Measurements from ENCODE around the gene NUMBL. TPM values are rescaled to one million over a fixed set of nuclear protein-coding genes. Genes with fewer than 3 reads are reported as not detected.
"Not testable (repeated sequence)": the region's sequence is repeated elsewhere in the genome, so short reads cannot be mapped to it uniquely, and the experiment has no call there.

The NUMBL gene
- total RNA-seq, 1 experiment from 2014 or later: 33.8 TPM

DNA sequence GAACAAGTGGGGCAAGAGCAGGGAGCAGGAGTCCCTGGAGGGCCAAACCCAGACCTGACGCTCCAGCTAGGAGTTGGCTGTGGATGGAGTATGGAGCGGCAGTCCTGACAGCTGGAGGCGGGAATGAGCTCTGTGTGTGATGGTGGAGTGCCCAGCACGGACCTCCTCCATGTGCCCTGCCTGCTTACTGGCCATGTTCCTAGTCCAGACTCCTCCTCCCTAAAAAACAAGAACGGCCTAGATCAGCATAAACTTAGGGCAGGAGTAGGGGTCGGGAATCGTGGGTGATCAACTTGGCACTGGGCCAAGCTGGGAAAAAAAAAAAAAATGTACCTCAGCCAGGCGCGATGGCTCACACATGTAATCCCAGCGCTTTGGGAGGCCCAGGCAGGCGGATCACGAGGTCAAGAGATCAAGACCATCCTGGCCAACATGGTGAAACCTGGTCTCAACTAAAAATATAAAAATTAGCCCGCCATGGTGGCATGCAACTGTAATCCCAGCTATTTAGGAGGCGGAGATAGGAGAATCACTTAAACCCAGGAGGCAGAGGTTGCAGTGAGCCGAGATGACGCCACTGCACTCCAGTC, 59.8 kb downstream of the NUMBL start:
- Histone ChIP-seq H3K36me3 (ENCODE audit: insufficient read depth, low read length) (no peaks in the 10 kb centered on the region), H3K9me2 (replicated peaks; ENCODE audit: insufficient read depth, low read length) (no peaks in the 10 kb centered on the region), H3K9ac (ENCODE audit: low read length) (no peak overlapping the region), H3K4me3 (ENCODE audit: low read length) (no peak overlapping the region), H3K9me3 (ENCODE audit: low read length) (no peaks in the 10 kb centered on the region), H2AFZ (ENCODE audit: low read length) (no peak overlapping the region), H3K27ac (ENCODE audit: low read length) (no peak overlapping the region), H3K4me1 (ENCODE audit: low read length) (no peaks in the 10 kb centered on the region), H3K4me2 (ENCODE audit: low read depth, low read length, poor library complexity, severe bottlenecking) (no peak overlapping the region), H3K79me2 (ENCODE audit: low read length) (no peaks in the 10 kb centered on the region), H4K20me1 (ENCODE audit: insufficient read depth, low read depth, low read length) (no peaks in the 10 kb centered on the region), H3K27me3 (ENCODE audit: low read length) (no peaks in the 10 kb centered on the region)
- DNase-seq: no peak

DNA sequence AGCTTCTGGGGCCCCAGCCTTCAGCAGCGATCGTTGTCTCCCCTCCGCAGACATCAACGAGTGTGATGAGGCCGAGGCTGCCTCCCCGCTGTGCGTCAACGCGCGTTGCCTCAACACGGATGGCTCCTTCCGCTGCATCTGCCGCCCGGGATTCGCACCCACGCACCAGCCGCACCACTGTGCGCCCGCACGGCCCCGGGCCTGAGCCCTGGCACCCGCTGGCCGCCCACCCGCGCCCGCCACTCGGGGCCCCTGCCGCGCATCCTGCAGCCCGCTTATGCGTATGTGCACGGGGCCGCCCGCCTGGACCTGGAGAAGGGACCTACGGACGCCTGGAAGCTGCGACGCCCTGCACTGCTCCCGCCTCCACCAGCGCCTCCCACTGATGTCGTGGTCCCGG, 61.1 kb downstream of the NUMBL start:
- no peak for DNase-seq
- Histone ChIP-seq H3K27me3 (ENCODE audit: low read length) (no peaks in the 10 kb centered on the region), H3K4me1 (ENCODE audit: low read length) (no peaks in the 10 kb centered on the region), H3K4me3 (ENCODE audit: low read length) (no peak overlapping the region), H3K9ac (ENCODE audit: low read length) (no peak overlapping the region), H3K79me2 (ENCODE audit: low read length) (no peaks in the 10 kb centered on the region), H2AFZ (ENCODE audit: low read length) (no peak overlapping the region), H4K20me1 (ENCODE audit: insufficient read depth, low read depth, low read length) (no peaks in the 10 kb centered on the region), H3K9me2 (replicated peaks; ENCODE audit: insufficient read depth, low read length) (no peaks in the 10 kb centered on the region), H3K36me3 (ENCODE audit: insufficient read depth, low read length) (no peaks in the 10 kb centered on the region), H3K4me2 (ENCODE audit: low read depth, low read length, poor library complexity, severe bottlenecking) (no peak overlapping the region), H3K27ac (ENCODE audit: low read length) (no peak overlapping the region), H3K9me3 (ENCODE audit: low read length) (no peaks in the 10 kb centered on the region)

DNA sequence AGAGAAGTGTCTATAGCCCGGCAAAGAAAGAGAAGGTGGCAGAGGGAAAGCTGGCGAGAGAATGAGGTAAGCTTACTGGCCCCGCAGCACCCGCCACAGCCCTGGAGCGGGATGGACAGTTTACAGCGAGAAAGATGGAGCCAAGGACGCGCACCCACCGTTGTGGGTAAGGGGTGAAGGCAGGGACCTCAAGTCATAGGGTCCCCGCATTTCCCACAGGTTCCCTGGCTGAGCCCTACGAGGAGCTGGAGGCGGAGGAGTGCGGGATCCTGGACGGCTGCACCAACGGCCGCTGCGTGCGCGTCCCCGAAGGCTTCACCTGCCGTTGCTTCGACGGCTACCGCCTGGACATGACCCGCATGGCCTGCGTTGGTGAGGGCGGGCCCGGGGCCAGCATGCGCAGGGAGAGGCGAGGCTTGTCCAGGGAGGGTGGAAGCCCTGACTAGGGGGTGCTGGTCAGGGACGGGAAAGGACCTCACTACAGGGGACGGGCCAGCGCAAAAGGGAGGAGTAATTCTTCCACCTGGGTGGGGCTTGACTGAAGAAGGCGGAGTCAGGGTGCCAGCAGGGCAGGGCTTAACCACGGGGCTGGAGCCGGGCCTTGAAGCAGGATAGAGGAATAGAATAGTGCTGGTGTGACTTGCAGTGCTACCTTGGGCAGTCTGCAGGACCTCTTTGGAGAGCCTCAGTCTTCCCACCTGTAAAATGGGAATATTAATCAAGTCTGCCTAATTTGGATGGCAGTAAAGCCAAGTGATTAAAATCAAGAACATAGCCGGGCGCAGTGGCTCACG, 62.8 kb downstream of the NUMBL start:
- no peak for DNase-seq
- H3K27me3 ChIP-seq (ENCODE audit: low read length): no peaks in the 10 kb centered on the region
- no peaks in the 10 kb centered on the region for H3K9me3 ChIP-seq (ENCODE audit: low read length)
- no peaks in the 10 kb centered on the region; the same call in 1 of the 2 replicates for H3K4me1 ChIP-seq (ENCODE audit: low read length)
- H3K36me3 ChIP-seq (ENCODE audit: insufficient read depth, low read length): no peaks in the 10 kb centered on the region
- no peak overlapping the region for H3K4me2 ChIP-seq (ENCODE audit: low read depth, low read length, poor library complexity, severe bottlenecking)
- H2AFZ ChIP-seq (ENCODE audit: low read length): no peak overlapping the region
- H3K79me2 ChIP-seq (ENCODE audit: low read length): no peaks in the 10 kb centered on the region
- no peaks in the 10 kb centered on the region for H4K20me1 ChIP-seq (ENCODE audit: insufficient read depth, low read depth, low read length)
- no peak overlapping the region for H3K9ac ChIP-seq (ENCODE audit: low read length)
- no peak overlapping the region for H3K4me3 ChIP-seq (ENCODE audit: low read length)
- H3K27ac ChIP-seq (ENCODE audit: low read length): no peak overlapping the region
- H3K9me2 ChIP-seq (replicated peaks; ENCODE audit: insufficient read depth, low read length): no peaks in the 10 kb centered on the region

DNA sequence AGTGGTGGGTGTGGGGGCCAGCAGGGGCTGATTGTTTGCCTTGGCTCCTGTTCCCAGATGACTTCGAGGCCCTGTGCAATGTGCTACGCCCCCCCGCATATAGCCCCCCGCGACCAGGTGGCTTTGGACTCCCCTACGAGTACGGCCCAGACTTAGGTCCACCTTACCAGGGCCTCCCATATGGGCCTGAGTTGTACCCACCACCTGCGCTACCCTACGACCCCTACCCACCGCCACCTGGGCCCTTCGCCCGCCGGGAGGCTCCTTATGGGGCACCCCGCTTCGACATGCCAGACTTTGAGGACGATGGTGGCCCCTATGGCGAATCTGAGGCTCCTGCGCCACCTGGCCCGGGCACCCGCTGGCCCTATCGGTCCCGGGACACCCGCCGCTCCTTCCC, 63.5 kb downstream of the NUMBL start:
- no peaks in the 10 kb centered on the region for H4K20me1 ChIP-seq (ENCODE audit: insufficient read depth, low read depth, low read length)
- H3K4me1 ChIP-seq (ENCODE audit: low read length): no peaks in the 10 kb centered on the region; the same call in 1 of the 2 replicates
- H3K27ac ChIP-seq (ENCODE audit: low read length): no peak overlapping the region
- no peaks in the 10 kb centered on the region for H3K9me3 ChIP-seq (ENCODE audit: low read length)
- no peak for DNase-seq
- no peak overlapping the region for H3K4me3 ChIP-seq (ENCODE audit: low read length)
- H3K4me2 ChIP-seq (ENCODE audit: low read depth, low read length, poor library complexity, severe bottlenecking): no peak overlapping the region
- no peak overlapping the region for H2AFZ ChIP-seq (ENCODE audit: low read length)
- H3K27me3 ChIP-seq (ENCODE audit: low read length): no peaks in the 10 kb centered on the region
- H3K36me3 ChIP-seq (ENCODE audit: insufficient read depth, low read length): no peaks in the 10 kb centered on the region
- no peaks in the 10 kb centered on the region for H3K9me2 ChIP-seq (replicated peaks; ENCODE audit: insufficient read depth, low read length)
- no peaks in the 10 kb centered on the region for H3K79me2 ChIP-seq (ENCODE audit: low read length)
- H3K9ac ChIP-seq (ENCODE audit: low read length): no peak overlapping the region

DNA sequence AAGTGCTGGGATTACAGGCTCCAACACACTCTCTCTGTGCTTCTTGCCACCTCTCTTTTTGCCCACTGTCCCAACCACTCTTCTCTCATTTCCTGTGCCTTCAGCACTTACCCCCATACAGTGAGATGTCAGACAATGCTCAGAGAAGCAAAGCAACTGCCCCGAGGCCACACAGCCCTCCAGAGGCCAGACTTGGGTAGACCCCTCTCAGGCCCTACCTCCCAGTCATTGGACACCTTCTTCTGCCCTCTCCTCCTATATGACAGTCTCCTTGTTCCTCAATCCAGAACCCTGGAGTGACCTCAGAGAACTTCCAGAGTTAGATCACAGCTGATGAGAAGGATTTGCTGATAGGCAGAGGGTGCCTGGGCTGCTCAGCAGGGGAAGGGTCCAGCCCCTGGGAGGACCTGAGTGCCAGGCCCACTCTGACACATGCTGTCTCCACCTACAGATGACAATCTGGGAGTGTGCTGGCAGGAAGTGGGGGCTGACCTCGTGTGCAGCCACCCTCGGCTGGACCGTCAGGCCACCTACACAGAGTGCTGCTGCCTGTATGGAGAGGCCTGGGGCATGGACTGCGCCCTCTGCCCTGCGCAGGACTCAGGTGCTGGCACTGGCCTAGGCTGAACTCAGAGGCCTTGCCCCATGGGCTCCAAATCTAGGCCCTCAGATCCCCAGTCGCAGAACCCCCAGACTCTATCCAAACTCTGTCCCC, 64.9 kb downstream of the NUMBL start:
- Histone ChIP-seq H3K4me1 (ENCODE audit: low read length) (no peaks in the 10 kb centered on the region; the same call in 1 of the 2 replicates), H2AFZ (ENCODE audit: low read length) (no peak overlapping the region), H3K79me2 (ENCODE audit: low read length) (no peaks in the 10 kb centered on the region), H3K27me3 (ENCODE audit: low read length) (no peaks in the 10 kb centered on the region), H3K9me2 (replicated peaks; ENCODE audit: insufficient read depth, low read length) (no peaks in the 10 kb centered on the region), H3K9ac (ENCODE audit: low read length) (no peak overlapping the region), H3K4me3 (ENCODE audit: low read length) (no peak overlapping the region), H4K20me1 (ENCODE audit: insufficient read depth, low read depth, low read length) (no peaks in the 10 kb centered on the region), H3K27ac (ENCODE audit: low read length) (no peak overlapping the region), H3K9me3 (ENCODE audit: low read length) (no peaks in the 10 kb centered on the region), H3K36me3 (ENCODE audit: insufficient read depth, low read length) (no peaks in the 10 kb centered on the region), H3K4me2 (ENCODE audit: low read depth, low read length, poor library complexity, severe bottlenecking) (no peak overlapping the region)
- DNase-seq: no peak

DNA sequence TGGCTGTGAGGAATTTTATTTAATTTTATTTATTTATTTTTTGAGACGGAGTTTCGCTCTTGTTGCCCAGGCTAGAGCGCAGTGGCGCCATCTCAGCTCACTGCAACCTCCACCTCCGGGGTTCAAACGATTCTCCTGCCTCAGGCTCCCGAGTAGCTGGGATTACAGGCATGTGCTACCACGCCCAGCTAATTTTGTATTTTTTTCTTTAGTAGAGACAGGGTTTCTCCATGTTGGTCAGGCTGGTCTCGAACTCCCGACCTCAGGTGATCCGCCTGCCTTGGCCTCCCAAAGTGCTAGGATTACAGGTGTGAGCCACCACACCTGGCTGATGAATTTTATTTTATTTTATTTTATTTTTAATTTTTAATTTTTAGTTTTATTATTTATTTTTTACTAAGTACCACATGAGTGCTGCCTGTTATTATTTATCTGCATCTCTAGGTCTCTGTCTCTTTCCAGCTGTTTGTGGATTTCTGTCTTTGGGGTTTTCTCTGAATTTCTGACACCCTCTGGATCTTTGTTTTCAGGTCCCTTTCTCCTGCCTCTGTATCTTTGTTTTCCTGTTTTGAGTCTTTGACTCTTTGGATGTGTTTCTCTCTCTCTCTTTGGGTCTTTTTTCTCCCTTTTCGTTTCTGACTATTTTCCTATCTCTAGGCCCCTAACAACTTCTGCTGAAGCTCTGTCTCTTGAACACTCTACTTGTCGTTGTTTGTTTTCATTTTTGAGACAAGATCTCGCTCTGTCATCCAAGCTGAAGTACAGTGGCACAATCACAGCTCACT, 65.9 kb downstream of the NUMBL start:
- not testable (repeated sequence) for H3K27me3 ChIP-seq (ENCODE audit: low read length); DNase-seq; H3K4me3 ChIP-seq (ENCODE audit: low read length); H3K79me2 ChIP-seq (ENCODE audit: low read length); H3K4me1 ChIP-seq (ENCODE audit: low read length); H3K4me2 ChIP-seq (ENCODE audit: low read depth, low read length, poor library complexity, severe bottlenecking); H4K20me1 ChIP-seq (ENCODE audit: insufficient read depth, low read depth, low read length); H3K9me3 ChIP-seq (ENCODE audit: low read length); H3K9me2 ChIP-seq (replicated peaks; ENCODE audit: insufficient read depth, low read length); H3K9ac ChIP-seq (ENCODE audit: low read length); H2AFZ ChIP-seq (ENCODE audit: low read length); H3K27ac ChIP-seq (ENCODE audit: low read length); H3K36me3 ChIP-seq (ENCODE audit: insufficient read depth, low read length)

DNA sequence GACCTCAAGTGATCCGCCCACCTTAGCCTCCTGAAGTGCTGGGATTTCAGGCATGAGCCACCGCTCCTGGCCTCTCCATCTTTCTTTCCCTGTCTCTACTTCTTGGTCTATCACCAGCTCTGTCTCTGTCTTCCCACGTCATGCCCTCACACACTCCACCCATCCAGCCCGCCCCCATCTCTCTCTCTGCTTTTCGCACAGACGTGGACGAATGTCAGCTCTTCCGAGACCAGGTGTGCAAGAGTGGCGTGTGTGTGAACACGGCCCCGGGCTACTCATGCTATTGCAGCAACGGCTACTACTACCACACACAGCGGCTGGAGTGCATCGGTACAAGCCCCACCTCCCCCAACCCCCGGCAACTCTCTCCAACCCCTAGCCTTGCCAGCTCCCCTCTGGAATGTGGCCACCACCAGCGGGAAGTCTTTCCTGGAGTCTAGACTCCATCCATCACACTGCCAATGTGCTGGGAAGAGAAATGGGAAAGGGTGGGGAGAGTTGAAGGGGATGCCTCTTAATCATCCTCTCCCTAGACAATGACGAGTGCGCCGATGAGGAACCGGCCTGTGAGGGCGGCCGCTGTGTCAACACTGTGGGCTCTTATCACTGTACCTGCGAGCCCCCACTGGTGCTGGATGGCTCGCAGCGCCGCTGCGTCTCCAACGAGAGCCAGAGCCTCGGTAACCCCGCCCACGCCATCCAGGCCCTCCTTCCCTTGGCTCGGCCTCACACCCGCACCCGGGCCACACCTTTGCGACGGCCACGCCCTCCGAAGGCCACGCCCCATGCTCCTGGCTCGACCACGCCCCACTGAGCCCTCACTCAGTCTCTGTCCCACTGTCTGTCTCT, 66.8 kb downstream of the NUMBL start:
- DNase-seq: peak; percentile 94
- Histone ChIP-seq H2AFZ (ENCODE audit: low read length) (no peak overlapping the region), H3K79me2 (ENCODE audit: low read length) (no peaks in the 10 kb centered on the region), H3K4me3 (ENCODE audit: low read length) (no peak overlapping the region), H3K4me2 (ENCODE audit: low read depth, low read length, poor library complexity, severe bottlenecking) (peak overlapping the region; percentile 17), H4K20me1 (ENCODE audit: insufficient read depth, low read depth, low read length) (no peaks in the 10 kb centered on the region), H3K27me3 (ENCODE audit: low read length) (no peaks in the 10 kb centered on the region), H3K9me3 (ENCODE audit: low read length) (no peaks in the 10 kb centered on the region), H3K4me1 (ENCODE audit: low read length) (no peaks in the 10 kb centered on the region; the same call in 1 of the 2 replicates), H3K9ac (ENCODE audit: low read length) (no peak overlapping the region), H3K36me3 (ENCODE audit: insufficient read depth, low read length) (no peaks in the 10 kb centered on the region; the same call in 1 of the 2 replicates), H3K27ac (ENCODE audit: low read length) (no peak overlapping the region), H3K9me2 (replicated peaks; ENCODE audit: insufficient read depth, low read length) (no peaks in the 10 kb centered on the region)

Data from Karpas-422 (cell line).